Peyer's patch (tissue), 4 donors: ENCODE measurements around the gene KIF18A. TPM values are rescaled to one million over a fixed set of nuclear protein-coding genes. Genes with fewer than 3 reads are reported as not detected.
"Not testable (repeated sequence)": the region's sequence is repeated elsewhere in the genome, so short reads cannot be mapped to it uniquely, and the experiment has no call there.

ENCODE experiments used
- DNase-seq, 3 donors: peaks; one replicate each; pipeline ENCODE4 v3.0.0-alpha.2; 2017 to 2019
- H3K27ac ChIP-seq, 4 donors: fragments of 200-600 bp; sonication (generic); one replicate each; pipeline ENCODE4 v1.5.1; 2016 to 2019
- H3K27me3 ChIP-seq, 2 donors: fragments of 200-600 bp; sonication (generic); one replicate each; pipeline ENCODE4 v1.5.1; 2019
- H3K36me3 ChIP-seq, 3 donors: fragments of 200-600 bp; sonication (generic); one replicate each; pipeline ENCODE4 v1.5.1; 2016 to 2019
- H3K4me1 ChIP-seq, 4 donors: fragments of 200-600 bp; sonication (generic); one replicate each; pipeline ENCODE4 v1.5.1; 2016 to 2019
- H3K4me3 ChIP-seq, 4 donors: fragments of 200-600 bp; sonication (generic); 1 replicate in 3 of 4; 2 replicates in 1 of 4; pipeline ENCODE4 v1.5.1; 2016 to 2019; ENCODE audit warnings: mild to moderate bottlenecking in 1 of 4
- H3K9me3 ChIP-seq, 4 donors: fragments of 200-600 bp; sonication (generic); one replicate each; pipeline ENCODE4 v1.5.1; 2016 to 2019; ENCODE audit warnings: mild to moderate bottlenecking in 1 of 4
- CTCF ChIP-seq, 6 experiments: fragments of 450-650 bp in 4 of 6; fragments of 200-600 bp in 2 of 6; sonication (generic) in 1 of 6; IDR thresholded peaks; one replicate each; pipeline ENCODE4 v1.5.1; 2017 to 2019; ENCODE audit warnings: antibody characterized with exemption in 6 of 6, mild to moderate bottlenecking in 3 of 6, moderate library complexity in 1 of 6
- POLR2A ChIP-seq, 2 donors: fragments of 450-650 bp; IDR thresholded peaks; one replicate each; pipeline ENCODE4 v1.5.1; 2017; ENCODE audit warnings: antibody characterized with exemption in 2 of 2, mild to moderate bottlenecking in 2 of 2, moderate library complexity in 2 of 2
- total RNA-seq, 4 donors: library from RNA; depleted of rRNA; stranded (reverse); fragments of >200 nt; gene quantifications; one replicate each; pipeline ENCODE4 v1.1.0, GENCODE V29; 2016

The KIF18A gene
- total RNA-seq, 4 donors from 2014 or later: 0.94 to 9.1 (median 3.1) TPM

GRCh38 chr11:28105869-28106268 is 2.1 kb downstream of the KIF18A start:
- Histone ChIP-seq H3K9me3 (no peaks in the 10 kb centered on the region), H3K4me1 (peaks cover 0 to 25% (median 3%) of the 10 kb centered on the region in 4 donors), H3K36me3 (no peaks in the 10 kb centered on the region), H3K4me3 (no peak overlapping the region), H3K27ac (no peak overlapping the region), H3K27me3 (no peaks in the 10 kb centered on the region)
- DNase-seq: no peak
- TF ChIP-seq POLR2A (IDR thresholded peaks at IDR 0.05) (no peak), CTCF (IDR thresholded peaks at IDR 0.05) (no peak)

GRCh38 chr11:28104984-28105383 is 3.0 kb downstream of the KIF18A start:
- H3K36me3 ChIP-seq: no peaks in the 10 kb centered on the region
- peaks cover 0 to 24% (median 3%) of the 10 kb centered on the region in 4 donors for H3K4me1 ChIP-seq
- no peaks in the 10 kb centered on the region for H3K9me3 ChIP-seq
- TF ChIP-seq CTCF (IDR thresholded peaks at IDR 0.05) (no peak), POLR2A (IDR thresholded peaks at IDR 0.05) (no peak)
- no peak overlapping the region for H3K27ac ChIP-seq
- DNase-seq: no peak
- no peaks in the 10 kb centered on the region for H3K27me3 ChIP-seq
- H3K4me3 ChIP-seq: no peak overlapping the region

GRCh38 chr11:28104425-28104824 is 3.5 kb downstream of the KIF18A start:
- Histone ChIP-seq H3K4me1 (peaks cover 0 to 19% (median 3%) of the 10 kb centered on the region in 4 donors), H3K9me3 (no peaks in the 10 kb centered on the region), H3K27me3 (no peaks in the 10 kb centered on the region), H3K27ac (no peak overlapping the region), H3K36me3 (no peaks in the 10 kb centered on the region), H3K4me3 (no peak overlapping the region)
- TF ChIP-seq CTCF (IDR thresholded peaks at IDR 0.05) (no peak), POLR2A (IDR thresholded peaks at IDR 0.05) (no peak)
- no peak for DNase-seq

DNA sequence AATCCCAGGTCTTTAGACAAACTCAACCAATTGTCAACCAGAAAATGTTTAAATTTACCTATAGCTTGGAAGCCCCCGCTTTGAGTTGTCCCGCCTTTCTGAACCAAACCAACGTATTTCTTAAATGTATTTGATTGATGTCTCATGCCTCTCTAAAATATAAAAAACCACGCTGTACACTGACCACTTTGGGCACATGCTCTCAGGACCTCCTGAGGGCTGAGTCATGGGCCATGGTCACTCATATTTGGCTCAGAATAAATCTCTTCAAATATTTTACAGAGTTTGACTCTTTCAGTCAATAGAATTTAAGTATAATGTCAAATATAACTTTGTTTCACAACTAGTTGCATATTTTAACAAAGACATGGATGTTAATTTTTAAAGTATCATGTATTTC is 5.7 kb downstream of the KIF18A start:
- H3K4me1 ChIP-seq, H3K27me3 ChIP-seq, H3K4me3 ChIP-seq, H3K36me3 ChIP-seq, H3K9me3 ChIP-seq, H3K27ac ChIP-seq, DNase-seq: not testable (repeated sequence)

GRCh38 chr11:28100665-28101064 is 7.3 kb downstream of the KIF18A start:
- H3K4me1 ChIP-seq: no peaks in the 10 kb centered on the region
- no peak overlapping the region for H3K4me3 ChIP-seq
- no peaks in the 10 kb centered on the region for H3K9me3 ChIP-seq
- TF ChIP-seq CTCF (IDR thresholded peaks at IDR 0.05) (no peak), POLR2A (IDR thresholded peaks at IDR 0.05) (no peak)
- H3K36me3 ChIP-seq: no peaks in the 10 kb centered on the region
- no peaks in the 10 kb centered on the region for H3K27me3 ChIP-seq
- no peak overlapping the region for H3K27ac ChIP-seq
- no peak for DNase-seq

- TF ChIP-seq POLR2A (IDR thresholded peaks at IDR 0.05): no peak
- no peak for TF ChIP-seq CTCF (IDR thresholded peaks at IDR 0.05)
- DNase-seq: no peak
- Histone ChIP-seq H3K27me3 (no peaks in the 10 kb centered on the region), H3K4me3 (no peak overlapping the region), H3K27ac (no peak overlapping the region), H3K4me1 (no peaks in the 10 kb centered on the region), H3K36me3 (no peaks in the 10 kb centered on the region), H3K9me3 (no peaks in the 10 kb centered on the region)
Measured at GRCh38 chr11:28099715-28100114, 8.2 kb downstream of the KIF18A start.
